ENCODE measurements around the gene AKAP9.
A peak's percentile ranks its signal among the peaks of the same experiment; 100 is the strongest.
"Not testable (repeated sequence)": the region's sequence is repeated elsewhere in the genome, so short reads cannot be mapped to it uniquely, and the experiment has no call there.

AKAP9 gene

GRCh38 chr7:91940572-91941341, at the start of gene AKAP9:
Gene AKAP9, plus strand, starts transcription at chr7:91940862. Its CDS starts 238 bp downstream, at chr7:91941100.
- peak within 1 kb of the TSS; percentile 87 for H3K4me3 ChIP-seq (ENCODE audit: low read depth, low read length)

- no peak overlapping the region for H3K4me3 ChIP-seq (ENCODE audit: low read depth, low read length)
These were observed 48.5 kb upstream of the AKAP9 start for GRCh38 chr7:91892099-91892705.

DNA sequence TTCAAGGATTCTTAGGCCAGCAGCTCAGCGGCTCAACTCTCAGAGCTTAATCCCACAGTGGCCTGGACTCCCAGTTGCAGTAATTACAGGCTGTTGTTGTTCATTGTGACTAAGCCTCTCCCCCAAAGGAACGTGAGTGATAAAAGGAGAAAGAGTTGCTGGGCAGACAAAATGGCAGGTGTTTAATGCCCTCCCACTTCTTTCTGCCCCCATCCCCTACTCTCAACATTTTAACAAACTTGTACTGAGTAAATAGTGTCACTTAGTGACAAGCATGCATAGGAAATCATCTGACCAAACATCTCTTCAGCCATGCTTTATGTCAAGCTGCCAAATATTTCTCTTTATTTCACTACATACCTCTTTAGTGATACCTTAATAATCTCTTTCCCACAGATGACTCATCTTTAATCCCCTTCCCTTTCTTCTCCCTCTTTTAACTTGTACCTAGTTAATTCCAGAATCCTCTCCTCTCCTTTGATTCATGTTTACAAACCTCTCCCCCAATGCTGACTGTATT, 47.8 kb upstream of the AKAP9 start:
- H3K4me3 ChIP-seq (ENCODE audit: low read depth, low read length): no peak overlapping the region

DNA sequence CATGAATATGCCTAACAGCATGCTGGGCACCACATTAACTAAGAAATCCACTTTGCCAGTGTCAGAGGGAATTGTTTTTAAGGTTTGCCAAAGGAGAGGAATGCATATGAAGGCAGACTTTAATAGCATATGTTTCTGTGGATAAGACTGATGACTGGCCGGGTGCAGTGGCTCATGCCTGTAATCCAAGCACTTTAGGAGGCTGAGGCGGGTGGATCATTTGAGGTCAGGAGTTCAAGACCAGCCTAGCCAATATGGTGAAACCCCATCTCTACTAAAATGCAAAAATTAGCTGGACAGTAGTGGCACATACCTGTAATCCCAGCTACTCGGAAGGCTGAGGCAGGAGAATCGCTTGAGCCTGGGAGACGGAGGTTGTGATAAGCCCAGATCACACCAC, 47.0 kb upstream of the AKAP9 start:
- H3K4me3 ChIP-seq (ENCODE audit: low read depth, low read length): not testable (repeated sequence)

GRCh38 chr7:91894781-91895480, 45.7 kb upstream of the AKAP9 start:
- H3K4me3 ChIP-seq (ENCODE audit: low read depth, low read length): no peak overlapping the region

GRCh38 chr7:91898240-91898992, 42.2 kb upstream of the AKAP9 start:
- no peak overlapping the region for H3K4me3 ChIP-seq (ENCODE audit: low read depth, low read length)

DNA sequence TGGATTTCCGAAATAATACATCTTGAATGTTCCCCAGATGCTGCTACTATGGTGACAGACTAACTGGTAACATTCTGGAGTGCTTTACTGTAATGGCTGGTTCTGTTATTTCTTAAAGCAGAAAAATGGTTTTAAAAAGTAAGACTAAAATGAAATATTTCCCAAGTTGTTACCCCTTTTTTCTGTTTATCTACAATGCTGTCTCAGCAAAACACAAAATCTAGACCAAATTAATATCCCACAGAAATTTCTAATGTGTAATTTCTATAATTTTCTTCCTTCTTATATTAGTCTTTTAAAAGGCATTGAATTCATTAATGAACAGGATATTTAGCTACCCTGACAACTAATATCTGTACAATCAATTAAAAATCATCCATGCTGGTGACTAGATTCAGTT, 41.1 kb upstream of the AKAP9 start:
- no peak overlapping the region for H3K4me3 ChIP-seq (ENCODE audit: low read depth, low read length)

DNA sequence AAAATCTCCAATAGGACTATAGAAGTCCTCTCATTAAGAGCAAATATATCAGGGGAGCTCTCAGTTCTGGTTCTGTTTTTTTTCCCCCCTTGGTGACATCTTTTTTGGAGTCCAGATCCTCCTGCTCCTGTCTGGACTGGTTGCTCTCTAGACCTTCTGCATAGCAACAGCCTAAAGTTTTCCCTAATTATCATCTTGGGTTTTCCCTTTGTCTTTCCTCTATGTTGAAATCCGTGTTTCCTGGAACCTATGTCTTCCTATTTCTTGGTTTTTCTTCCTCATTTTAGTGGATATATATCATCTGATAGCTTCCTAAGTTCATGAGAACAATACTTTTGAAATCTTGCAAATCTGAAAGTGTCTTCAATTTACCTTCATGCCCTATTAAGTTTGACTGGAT, 30.5 kb upstream of the AKAP9 start:
- H3K4me3 ChIP-seq (ENCODE audit: low read depth, low read length): no peak overlapping the region

- H3K4me3 ChIP-seq (ENCODE audit: low read depth, low read length): no peak overlapping the region
These were observed 29.5 kb upstream of the AKAP9 start for GRCh38 chr7:91911121-91911520.

- no peak overlapping the region for H3K4me3 ChIP-seq (ENCODE audit: low read depth, low read length)
These were observed 28.2 kb upstream of the AKAP9 start for GRCh38 chr7:91912494-91912893.

DNA sequence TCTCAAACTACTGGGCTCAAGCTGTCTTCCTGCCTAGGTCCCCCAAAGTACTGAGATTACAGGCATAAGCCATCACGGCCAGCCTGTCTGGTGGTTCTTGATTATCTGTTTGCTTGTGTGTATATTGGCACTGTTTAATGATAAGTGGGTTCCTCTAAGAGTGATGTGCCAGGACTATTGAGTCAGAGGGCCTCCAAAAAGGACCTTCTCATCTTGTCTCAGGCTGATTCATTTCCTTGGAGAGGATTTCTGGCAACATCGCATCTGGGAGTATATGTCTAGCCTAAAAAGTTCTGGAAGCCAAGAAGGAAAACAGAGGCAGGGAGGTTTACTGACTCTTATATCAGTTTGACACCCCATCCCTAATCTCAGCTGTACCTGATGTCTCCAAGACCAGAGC, 27.1 kb upstream of the AKAP9 start:
- H3K4me3 ChIP-seq (ENCODE audit: low read depth, low read length): no peak overlapping the region

GRCh38 chr7:91915401-91916050, 25.1 kb upstream of the AKAP9 start:
- no peak overlapping the region for H3K4me3 ChIP-seq (ENCODE audit: low read depth, low read length)

- no peak overlapping the region for H3K4me3 ChIP-seq (ENCODE audit: low read depth, low read length)
These were observed 24.6 kb upstream of the AKAP9 start for GRCh38 chr7:91916051-91916440.

GRCh38 chr7:91918356-91918755, 22.3 kb upstream of the AKAP9 start:
- H3K4me3 ChIP-seq (ENCODE audit: low read depth, low read length): no peak overlapping the region

DNA sequence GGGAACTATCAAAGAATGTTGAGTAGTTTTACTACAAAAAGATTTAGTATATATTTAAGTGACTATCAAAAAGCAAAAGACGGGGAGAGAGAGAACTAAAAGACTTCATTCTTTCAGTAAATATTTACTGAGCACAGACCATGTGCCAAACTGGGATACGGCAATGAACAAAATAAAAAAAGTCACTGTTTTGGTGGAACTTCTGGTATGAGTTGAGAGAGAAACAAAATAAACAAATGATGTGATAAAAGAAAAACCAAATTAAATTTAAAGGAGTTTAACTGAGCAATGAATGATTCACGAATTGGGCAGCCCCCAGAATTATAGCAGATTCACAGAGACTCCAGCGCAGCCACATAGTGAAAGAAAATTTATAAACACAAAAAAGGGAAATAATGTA, 17.8 kb upstream of the AKAP9 start:
- no peak overlapping the region for H3K4me3 ChIP-seq (ENCODE audit: low read depth, low read length)

DNA sequence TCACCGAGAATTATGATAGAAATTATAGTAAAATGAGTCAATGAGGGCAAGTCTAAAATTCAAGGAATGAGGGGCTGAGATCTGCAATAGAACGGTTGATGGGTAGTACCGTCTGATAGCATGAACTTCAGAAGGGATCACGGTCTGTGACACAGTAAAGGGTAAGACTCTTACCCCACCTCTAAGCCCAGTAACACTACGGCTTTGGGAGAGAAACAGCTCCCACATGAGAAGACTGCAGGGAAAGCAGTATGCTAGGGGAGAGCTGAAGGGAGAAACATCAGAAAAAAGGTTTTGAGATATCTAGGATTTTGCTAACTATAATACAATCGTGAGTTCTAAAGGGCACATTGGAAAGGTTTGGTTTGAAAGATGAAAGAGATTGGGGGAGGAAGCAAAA, 12.8 kb upstream of the AKAP9 start:
- no peak overlapping the region for H3K4me3 ChIP-seq (ENCODE audit: low read depth, low read length)

DNA sequence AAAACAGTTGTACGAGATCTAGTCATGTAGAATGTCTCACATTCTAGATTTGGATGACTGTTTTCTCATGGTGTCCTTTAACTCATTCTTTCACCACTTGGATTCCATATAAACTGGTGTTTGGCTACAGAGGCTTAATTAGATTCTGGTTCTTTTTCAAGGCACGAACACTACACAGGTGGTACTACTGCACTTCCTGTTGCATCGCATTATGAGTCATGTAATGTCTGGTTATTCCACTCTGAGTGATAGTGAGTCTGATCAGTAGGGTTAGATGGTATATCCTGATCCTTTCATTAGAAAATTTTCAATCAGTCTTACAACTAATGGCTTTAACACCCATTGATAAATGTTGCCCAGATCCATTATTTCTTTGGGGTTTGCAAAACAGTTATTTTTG, 11.2 kb upstream of the AKAP9 start:
- no peak overlapping the region for H3K4me3 ChIP-seq (ENCODE audit: low read depth, low read length)

DNA sequence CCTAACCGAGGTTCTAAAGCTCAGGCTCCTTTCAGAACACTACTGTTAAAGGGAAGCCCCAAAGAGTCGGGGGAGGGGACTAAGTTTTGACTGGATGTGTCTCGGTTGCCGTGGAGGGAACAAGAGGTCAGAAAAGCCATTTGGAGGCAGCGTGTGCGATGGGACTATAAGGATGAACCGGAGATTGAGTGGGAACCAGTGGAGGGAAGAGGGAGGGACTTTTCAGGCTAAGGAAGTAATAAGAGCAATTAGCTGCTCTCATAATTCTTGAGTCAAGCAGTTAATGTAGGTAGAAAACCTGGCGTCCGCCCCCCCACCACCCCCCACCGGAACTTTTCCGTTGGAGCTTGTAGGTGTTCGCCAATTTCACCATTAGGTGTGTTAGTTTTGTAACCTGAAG, 491 bp upstream of the AKAP9 start:
- H3K4me3 ChIP-seq (ENCODE audit: low read depth, low read length): peak overlapping the region; percentile 87

- peak overlapping the region; percentile 87 for H3K4me3 ChIP-seq (ENCODE audit: low read depth, low read length)
These were observed 788 bp downstream of the AKAP9 start for GRCh38 chr7:91941450-91941849.

DNA sequence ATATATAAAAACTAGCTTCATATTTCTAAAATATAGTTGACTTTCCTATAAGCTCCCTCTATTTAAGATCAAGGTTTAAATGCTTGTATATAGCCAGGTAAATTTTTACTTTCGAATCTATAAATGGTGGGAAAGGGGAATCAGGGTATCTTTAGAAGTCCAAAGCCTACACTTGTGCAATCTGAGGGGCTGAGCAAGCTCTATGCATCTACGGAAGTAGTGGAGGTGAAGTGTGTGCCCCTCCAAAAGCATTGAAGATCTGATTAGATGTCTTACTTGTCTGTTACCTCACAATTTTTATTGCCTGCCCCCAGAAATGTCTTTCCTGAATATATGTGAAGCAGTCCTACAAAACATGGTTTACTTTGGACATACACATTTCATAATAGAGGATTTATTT, 1.6 kb downstream of the AKAP9 start:
- no peak overlapping the region for H3K4me3 ChIP-seq (ENCODE audit: low read depth, low read length)

GRCh38 chr7:91944970-91945369, 4.3 kb downstream of the AKAP9 start:
- not testable (repeated sequence) for H3K4me3 ChIP-seq (ENCODE audit: low read depth, low read length)
